Inferior parietal cortex (tissue), 1 donor: Measurements from ENCODE around the gene DGKI.
A peak's percentile ranks its signal among the peaks of the same experiment; 100 is the strongest.

ENCODE experiments used
- DNase-seq: peaks from one replicate; pipeline ENCODE4 v3.0.0-alpha.2; 2016; ENCODE audit errors: extremely low spot score

Gene DGKI

GRCh38 chr7:137787301-137787976, 59.3 kb downstream of the DGKI start:
- DNase-seq = no peak

- no peak for DNase-seq
Measured at GRCh38 chr7:137778511-137778910, 68.3 kb downstream of the DGKI start.

GRCh38 chr7:137774793-137775201, 72.0 kb downstream of the DGKI start:
- no peak for DNase-seq

GRCh38 chr7:137772748-137773147, 74.0 kb downstream of the DGKI start:
- DNase-seq = no peak

GRCh38 chr7:137772316-137772715, 74.5 kb downstream of the DGKI start:
- DNase-seq = no peak

GRCh38 chr7:137771679-137772078, 75.1 kb downstream of the DGKI start:
- no peak for DNase-seq

- no peak for DNase-seq
Measured at GRCh38 chr7:137771273-137771672, 75.5 kb downstream of the DGKI start.

- no peak for DNase-seq
Measured at GRCh38 chr7:137768366-137768765, 78.4 kb downstream of the DGKI start.

GRCh38 chr7:137762334-137762733, 84.4 kb downstream of the DGKI start:
- DNase-seq = no peak

- DNase-seq = peak; percentile 61
Measured at GRCh38 chr7:137760111-137760510, 86.7 kb downstream of the DGKI start.

GRCh38 chr7:137757146-137757925, 89.4 kb downstream of the DGKI start:
- DNase-seq = no peak

GRCh38 chr7:137755846-137756651, 90.7 kb downstream of the DGKI start:
- DNase-seq = no peak

GRCh38 chr7:137755427-137755826, 91.3 kb downstream of the DGKI start:
- DNase-seq = no peak

GRCh38 chr7:137753948-137754851, 92.6 kb downstream of the DGKI start:
- no peak for DNase-seq

- DNase-seq = no peak
Measured at GRCh38 chr7:137753575-137753947, 93.2 kb downstream of the DGKI start.

GRCh38 chr7:137753067-137753466, 93.7 kb downstream of the DGKI start:
- no peak for DNase-seq

- no peak for DNase-seq
Measured at GRCh38 chr7:137751361-137752009, 95.3 kb downstream of the DGKI start.

GRCh38 chr7:137747359-137748031, 99.3 kb downstream of the DGKI start:
- no peak for DNase-seq

- DNase-seq = no peak
Measured at GRCh38 chr7:137743021-137743420, 103.8 kb downstream of the DGKI start.

- DNase-seq = no peak
Measured at GRCh38 chr7:137742051-137742450, 104.7 kb downstream of the DGKI start.
